GM23338 (cell line): ENCODE results near the gene ANKRD13B. TPM values are rescaled to one million over a fixed set of nuclear protein-coding genes. Genes with fewer than 3 reads are reported as not detected.

ENCODE experiments used
- ATAC-seq: fragments of 200-7000 bp; cut with Tn5 transposase; 3 replicates; pipeline ENCODE4 v1.9.1; 2020
- DNase-seq: peaks from one replicate; pipeline ENCODE4 v3.0.0-alpha.2; 2015; ENCODE audit warnings: low spot score
- H2AFZ ChIP-seq: fragments of 200-600 bp; sonication (generic); 2 replicates; pipeline ENCODE4 v1.8.0; 2016; ENCODE audit warnings: antibody characterized with exemption, mild to moderate bottlenecking, moderate library complexity
- H3F3A ChIP-seq: fragments of 200-600 bp; sonication (generic); replicated peaks from 2 replicates; pipeline ENCODE4 v1.8.0; 2017; ENCODE audit warnings: antibody characterized with exemption, mixed run types, low read depth
- H3K27ac ChIP-seq: fragments of 200-600 bp; sonication (generic); 2 replicates; pipeline ENCODE4 v1.6.1; 2016; ENCODE audit warnings: low read depth
- H3K27me3 ChIP-seq: fragments of 200-600 bp; sonication (generic); 2 replicates; pipeline ENCODE4 v1.8.0; 2016; ENCODE audit warnings: mild to moderate bottlenecking, mixed run types, moderate library complexity; ENCODE audit not compliant: insufficient read depth
- H3K36me3 ChIP-seq: fragments of 200-600 bp; sonication (generic); 2 replicates; pipeline ENCODE4 v1.8.0; 2016; ENCODE audit warnings: mild to moderate bottlenecking; ENCODE audit not compliant: insufficient read depth
- H3K4me1 ChIP-seq: fragments of 200-600 bp; sonication (generic); 2 replicates; pipeline ENCODE4 v1.8.0; 2016; ENCODE audit warnings: mild to moderate bottlenecking, moderate library complexity; ENCODE audit not compliant: insufficient read depth
- H3K4me2 ChIP-seq: fragments of 200-600 bp; sonication (generic); 2 replicates; pipeline ENCODE4 v1.7.1; 2017; ENCODE audit warnings: mixed run types
- H3K4me3 ChIP-seq: fragments of 200-600 bp; sonication (generic); 2 replicates; pipeline ENCODE4 v1.6.1; 2016; ENCODE audit warnings: mixed run types
- H3K79me2 ChIP-seq: fragments of 200-600 bp; sonication (generic); replicated peaks from 2 replicates; pipeline ENCODE4 v1.8.0; 2017; ENCODE audit warnings: mild to moderate bottlenecking; ENCODE audit not compliant: insufficient read depth
- H3K9me2 ChIP-seq: fragments of 200-600 bp; sonication (generic); 2 replicates; pipeline ENCODE4 v1.8.0; 2017; ENCODE audit not compliant: insufficient read depth
- H4K20me1 ChIP-seq: fragments of 200-600 bp; sonication (generic); replicated peaks from 2 replicates; pipeline ENCODE4 v1.8.0; 2017; ENCODE audit warnings: mild to moderate bottlenecking; ENCODE audit not compliant: insufficient read depth
- H3K27ac Mint-ChIP-seq: 2 replicates; pipeline ENCODE4 v1.8.0; 2020; ENCODE audit warnings: inconsistent platforms, mild to moderate bottlenecking, moderate library complexity, mixed read lengths
- H3K27me3 Mint-ChIP-seq: 3 replicates; pipeline ENCODE4 v1.8.0; 2022; ENCODE audit warnings: low read depth, mild to moderate bottlenecking, moderate library complexity, mixed read lengths, inconsistent platforms; ENCODE audit not compliant: insufficient read depth, poor library complexity
- H3K36me3 Mint-ChIP-seq: 3 replicates; pipeline ENCODE4 v1.8.0; 2021; ENCODE audit warnings: low read depth, mild to moderate bottlenecking, inconsistent platforms, moderate library complexity, mixed read lengths
- H3K4me1 Mint-ChIP-seq: 3 replicates; pipeline ENCODE4 v1.8.0; 2020; ENCODE audit warnings: mild to moderate bottlenecking, inconsistent platforms, mixed read lengths
- H3K4me3 Mint-ChIP-seq: 3 replicates; pipeline ENCODE4 v1.8.0; 2021; ENCODE audit warnings: moderate library complexity, mild to moderate bottlenecking, inconsistent platforms, mixed read lengths
- H3K9me3 Mint-ChIP-seq: 3 replicates; pipeline ENCODE4 v1.8.0; 2020; ENCODE audit warnings: moderate library complexity, mild to moderate bottlenecking, inconsistent platforms, mixed read lengths
- CREB1 ChIP-seq: fragments of 250-450 bp; sonication (Bioruptor Pico); IDR thresholded peaks from 2 replicates; pipeline ENCODE4 v1.5.0; 2020; ENCODE audit warnings: low read depth, mild to moderate bottlenecking, moderate library complexity
- EZH2 ChIP-seq: fragments of 200-600 bp; sonication (generic); IDR thresholded peaks from one replicate; pipeline ENCODE4 v1.8.0; 2017; ENCODE audit warnings: antibody characterized with exemption, mild to moderate bottlenecking, low read depth; ENCODE audit not compliant: unreplicated experiment
- EZH2phosphoT487 ChIP-seq: fragments of 200-600 bp; sonication (generic); IDR thresholded peaks from one replicate; pipeline ENCODE4 v1.8.1; 2018; ENCODE audit warnings: antibody characterized with exemption; ENCODE audit not compliant: unreplicated experiment
- JUNB ChIP-seq: IDR thresholded peaks from one replicate; pipeline ENCODE4 v1.6.1; 2016; ENCODE audit warnings: antibody characterized with exemption; ENCODE audit not compliant: unreplicated experiment
- NANOG ChIP-seq: IDR thresholded peaks from 2 replicates; pipeline ENCODE4 v1.6.1; 2016; ENCODE audit warnings: antibody characterized with exemption, borderline replicate concordance
- POLR2AphosphoS5 ChIP-seq: IDR thresholded peaks from 2 replicates; pipeline ENCODE4 v1.6.1; 2016; ENCODE audit warnings: antibody characterized with exemption, low read depth
- STAT1 ChIP-seq: IDR thresholded peaks from one replicate; pipeline ENCODE4 v1.6.1; 2016; ENCODE audit warnings: antibody characterized with exemption; ENCODE audit not compliant: unreplicated experiment
- ZNF114 ChIP-seq: fragments of 250-450 bp; sonication (Bioruptor Pico); IDR thresholded peaks from 2 replicates; pipeline ENCODE4 v1.5.0; 2020; ENCODE audit warnings: mild to moderate bottlenecking, moderate library complexity
- ZNF331 ChIP-seq: fragments of 250-450 bp; sonication (Bioruptor Pico); IDR thresholded peaks from 2 replicates; pipeline ENCODE4 v1.5.0; 2020; ENCODE audit warnings: low read depth, mild to moderate bottlenecking, moderate library complexity
- polyA plus RNA-seq: library from polyadenylated mRNA; unstranded; fragments of >200 nt; fragmentation: Nextera tagmentation; extraction: Ambion mirVana; gene quantifications from 2 replicates; pipeline ENCODE4 v1.2.1, GENCODE V29; 2016
- total RNA-seq: library from RNA; depleted of rRNA; stranded (reverse); fragments of >200 nt; shearing (Covaris generic); gene quantifications from 2 replicates; pipeline ENCODE4 v1.2.3, GENCODE V29; 2014
- TF ChIP-seq, protein P1 (sequence below): IDR thresholded peaks from one replicate; pipeline ENCODE4 v1.6.1; 2018; ENCODE audit warnings: antibody characterized with exemption; ENCODE audit not compliant: unreplicated experiment
- TF ChIP-seq, protein P2 (sequence below): fragments of 250-450 bp; sonication (Bioruptor Pico); IDR thresholded peaks from 2 replicates; pipeline ENCODE4 v1.5.0; 2020; ENCODE audit warnings: mild to moderate bottlenecking, moderate library complexity
- TF ChIP-seq, protein P3 (sequence below), 2 experiments: fragments of 200-600 bp in 1 of 2; sonication (generic) in 1 of 2; conservative IDR thresholded peaks; 2 replicates each; pipeline versions ENCODE4 v1.5.1 to v1.6.1; 2016 to 2017; ENCODE audit warnings: antibody characterized with exemption in 2 of 2, low read depth in 2 of 2, mild to moderate bottlenecking in 2 of 2, moderate library complexity in 1 of 2
- TF ChIP-seq, protein P4 (sequence below): IDR thresholded peaks from 2 replicates; pipeline ENCODE4 v1.6.1; 2016; ENCODE audit warnings: antibody characterized with exemption

Gene ANKRD13B
- total and polyA plus RNA-seq, 2 experiments from 2014 or later: 8.2 to 57.4 TPM

DNA sequence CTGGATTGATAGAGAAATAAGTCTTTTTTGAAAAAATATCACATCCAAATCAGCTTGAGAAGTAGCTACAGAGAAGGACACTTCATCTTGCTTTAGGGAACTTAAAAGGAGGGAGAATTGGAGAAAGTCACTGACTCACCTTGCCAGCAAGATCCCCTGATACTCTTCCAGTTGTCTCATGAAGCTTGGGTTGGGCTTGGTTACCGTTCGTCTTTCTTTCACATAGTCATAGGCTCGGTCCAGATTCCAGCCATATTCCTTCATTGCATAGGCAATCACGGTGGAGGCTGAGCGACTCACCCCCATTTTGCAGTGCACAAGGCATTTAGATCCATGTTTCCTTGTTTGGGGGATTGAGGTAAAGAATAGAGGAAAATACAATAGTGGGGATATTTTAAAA lies 55.1 kb downstream of the ANKRD13B start:
- H3K36me3 Mint-ChIP-seq: no peaks in the 10 kb centered on the region
- Histone ChIP-seq H3K4me3 (no peak overlapping the region), H3K4me1 (peaks cover 2% of the 10 kb centered on the region; the same call in 1 of the 2 replicates), H3K9me2 (no peaks in the 10 kb centered on the region), H3K79me2 (no peaks in the 10 kb centered on the region), H3K27ac (no peak overlapping the region), H3K36me3 (no peaks in the 10 kb centered on the region), H3K4me2 (no peak overlapping the region), H3F3A (no peaks in the 10 kb centered on the region), H3K27me3 (no peaks in the 10 kb centered on the region), H2AFZ (no peak overlapping the region), H4K20me1 (no peaks in the 10 kb centered on the region)
- peaks cover 3% of the 10 kb centered on the region for H3K27me3 Mint-ChIP-seq
- no peaks in the 10 kb centered on the region for H3K9me3 Mint-ChIP-seq
- TF ChIP-seq JUNB (no peak), POLR2AphosphoS5 (no peak), CREB1 (no peak), NANOG (no peak), STAT1 (no peak), EZH2phosphoT487 (no peak), ZNF331 (CRISPR knock-in tag) (no peak), EZH2 (no peak), ZNF114 (CRISPR knock-in tag) (no peak)
- TF ChIP-seq, protein P1, sequence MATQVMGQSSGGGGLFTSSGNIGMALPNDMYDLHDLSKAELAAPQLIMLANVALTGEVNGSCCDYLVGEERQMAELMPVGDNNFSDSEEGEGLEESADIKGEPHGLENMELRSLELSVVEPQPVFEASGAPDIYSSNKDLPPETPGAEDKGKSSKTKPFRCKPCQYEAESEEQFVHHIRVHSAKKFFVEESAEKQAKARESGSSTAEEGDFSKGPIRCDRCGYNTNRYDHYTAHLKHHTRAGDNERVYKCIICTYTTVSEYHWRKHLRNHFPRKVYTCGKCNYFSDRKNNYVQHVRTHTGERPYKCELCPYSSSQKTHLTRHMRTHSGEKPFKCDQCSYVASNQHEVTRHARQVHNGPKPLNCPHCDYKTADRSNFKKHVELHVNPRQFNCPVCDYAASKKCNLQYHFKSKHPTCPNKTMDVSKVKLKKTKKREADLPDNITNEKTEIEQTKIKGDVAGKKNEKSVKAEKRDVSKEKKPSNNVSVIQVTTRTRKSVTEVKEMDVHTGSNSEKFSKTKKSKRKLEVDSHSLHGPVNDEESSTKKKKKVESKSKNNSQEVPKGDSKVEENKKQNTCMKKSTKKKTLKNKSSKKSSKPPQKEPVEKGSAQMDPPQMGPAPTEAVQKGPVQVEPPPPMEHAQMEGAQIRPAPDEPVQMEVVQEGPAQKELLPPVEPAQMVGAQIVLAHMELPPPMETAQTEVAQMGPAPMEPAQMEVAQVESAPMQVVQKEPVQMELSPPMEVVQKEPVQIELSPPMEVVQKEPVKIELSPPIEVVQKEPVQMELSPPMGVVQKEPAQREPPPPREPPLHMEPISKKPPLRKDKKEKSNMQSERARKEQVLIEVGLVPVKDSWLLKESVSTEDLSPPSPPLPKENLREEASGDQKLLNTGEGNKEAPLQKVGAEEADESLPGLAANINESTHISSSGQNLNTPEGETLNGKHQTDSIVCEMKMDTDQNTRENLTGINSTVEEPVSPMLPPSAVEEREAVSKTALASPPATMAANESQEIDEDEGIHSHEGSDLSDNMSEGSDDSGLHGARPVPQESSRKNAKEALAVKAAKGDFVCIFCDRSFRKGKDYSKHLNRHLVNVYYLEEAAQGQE: no peak
- TF ChIP-seq, protein P2, sequence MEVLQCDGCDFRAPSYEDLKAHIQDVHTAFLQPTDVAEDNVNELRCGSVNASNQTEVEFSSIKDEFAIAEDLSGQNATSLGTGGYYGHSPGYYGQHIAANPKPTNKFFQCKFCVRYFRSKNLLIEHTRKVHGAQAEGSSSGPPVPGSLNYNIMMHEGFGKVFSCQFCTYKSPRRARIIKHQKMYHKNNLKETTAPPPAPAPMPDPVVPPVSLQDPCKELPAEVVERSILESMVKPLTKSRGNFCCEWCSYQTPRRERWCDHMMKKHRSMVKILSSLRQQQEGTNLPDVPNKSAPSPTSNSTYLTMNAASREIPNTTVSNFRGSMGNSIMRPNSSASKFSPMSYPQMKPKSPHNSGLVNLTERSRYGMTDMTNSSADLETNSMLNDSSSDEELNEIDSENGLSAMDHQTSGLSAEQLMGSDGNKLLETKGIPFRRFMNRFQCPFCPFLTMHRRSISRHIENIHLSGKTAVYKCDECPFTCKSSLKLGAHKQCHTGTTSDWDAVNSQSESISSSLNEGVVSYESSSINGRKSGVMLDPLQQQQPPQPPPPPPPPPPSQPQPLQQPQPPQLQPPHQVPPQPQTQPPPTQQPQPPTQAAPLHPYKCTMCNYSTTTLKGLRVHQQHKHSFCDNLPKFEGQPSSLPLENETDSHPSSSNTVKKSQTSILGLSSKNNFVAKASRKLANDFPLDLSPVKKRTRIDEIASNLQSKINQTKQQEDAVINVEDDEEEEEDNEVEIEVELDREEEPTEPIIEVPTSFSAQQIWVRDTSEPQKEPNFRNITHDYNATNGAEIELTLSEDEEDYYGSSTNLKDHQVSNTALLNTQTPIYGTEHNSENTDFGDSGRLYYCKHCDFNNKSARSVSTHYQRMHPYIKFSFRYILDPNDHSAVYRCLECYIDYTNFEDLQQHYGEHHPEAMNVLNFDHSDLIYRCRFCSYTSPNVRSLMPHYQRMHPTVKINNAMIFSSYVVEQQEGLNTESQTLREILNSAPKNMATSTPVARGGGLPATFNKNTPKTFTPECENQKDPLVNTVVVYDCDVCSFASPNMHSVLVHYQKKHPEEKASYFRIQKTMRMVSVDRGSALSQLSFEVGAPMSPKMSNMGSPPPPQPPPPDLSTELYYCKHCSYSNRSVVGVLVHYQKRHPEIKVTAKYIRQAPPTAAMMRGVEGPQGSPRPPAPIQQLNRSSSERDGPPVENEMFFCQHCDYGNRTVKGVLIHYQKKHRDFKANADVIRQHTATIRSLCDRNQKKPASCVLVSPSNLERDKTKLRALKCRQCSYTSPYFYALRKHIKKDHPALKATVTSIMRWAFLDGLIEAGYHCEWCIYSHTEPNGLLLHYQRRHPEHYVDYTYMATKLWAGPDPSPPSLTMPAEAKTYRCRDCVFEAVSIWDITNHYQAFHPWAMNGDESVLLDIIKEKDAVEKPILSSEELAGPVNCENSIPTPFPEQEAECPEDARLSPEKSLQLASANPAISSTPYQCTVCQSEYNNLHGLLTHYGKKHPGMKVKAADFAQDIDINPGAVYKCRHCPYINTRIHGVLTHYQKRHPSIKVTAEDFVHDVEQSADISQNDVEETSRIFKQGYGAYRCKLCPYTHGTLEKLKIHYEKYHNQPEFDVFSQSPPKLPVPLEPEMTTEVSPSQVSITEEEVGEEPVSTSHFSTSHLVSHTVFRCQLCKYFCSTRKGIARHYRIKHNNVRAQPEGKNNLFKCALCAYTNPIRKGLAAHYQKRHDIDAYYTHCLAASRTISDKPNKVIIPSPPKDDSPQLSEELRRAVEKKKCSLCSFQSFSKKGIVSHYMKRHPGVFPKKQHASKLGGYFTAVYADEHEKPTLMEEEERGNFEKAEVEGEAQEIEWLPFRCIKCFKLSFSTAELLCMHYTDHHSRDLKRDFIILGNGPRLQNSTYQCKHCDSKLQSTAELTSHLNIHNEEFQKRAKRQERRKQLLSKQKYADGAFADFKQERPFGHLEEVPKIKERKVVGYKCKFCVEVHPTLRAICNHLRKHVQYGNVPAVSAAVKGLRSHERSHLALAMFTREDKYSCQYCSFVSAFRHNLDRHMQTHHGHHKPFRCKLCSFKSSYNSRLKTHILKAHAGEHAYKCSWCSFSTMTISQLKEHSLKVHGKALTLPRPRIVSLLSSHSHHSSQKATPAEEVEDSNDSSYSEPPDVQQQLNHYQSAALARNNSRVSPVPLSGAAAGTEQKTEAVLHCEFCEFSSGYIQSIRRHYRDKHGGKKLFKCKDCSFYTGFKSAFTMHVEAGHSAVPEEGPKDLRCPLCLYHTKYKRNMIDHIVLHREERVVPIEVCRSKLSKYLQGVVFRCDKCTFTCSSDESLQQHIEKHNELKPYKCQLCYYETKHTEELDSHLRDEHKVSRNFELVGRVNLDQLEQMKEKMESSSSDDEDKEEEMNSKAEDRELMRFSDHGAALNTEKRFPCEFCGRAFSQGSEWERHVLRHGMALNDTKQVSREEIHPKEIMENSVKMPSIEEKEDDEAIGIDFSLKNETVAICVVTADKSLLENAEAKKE (CRISPR knock-in tag): no peak
- TF ChIP-seq, protein P3, sequence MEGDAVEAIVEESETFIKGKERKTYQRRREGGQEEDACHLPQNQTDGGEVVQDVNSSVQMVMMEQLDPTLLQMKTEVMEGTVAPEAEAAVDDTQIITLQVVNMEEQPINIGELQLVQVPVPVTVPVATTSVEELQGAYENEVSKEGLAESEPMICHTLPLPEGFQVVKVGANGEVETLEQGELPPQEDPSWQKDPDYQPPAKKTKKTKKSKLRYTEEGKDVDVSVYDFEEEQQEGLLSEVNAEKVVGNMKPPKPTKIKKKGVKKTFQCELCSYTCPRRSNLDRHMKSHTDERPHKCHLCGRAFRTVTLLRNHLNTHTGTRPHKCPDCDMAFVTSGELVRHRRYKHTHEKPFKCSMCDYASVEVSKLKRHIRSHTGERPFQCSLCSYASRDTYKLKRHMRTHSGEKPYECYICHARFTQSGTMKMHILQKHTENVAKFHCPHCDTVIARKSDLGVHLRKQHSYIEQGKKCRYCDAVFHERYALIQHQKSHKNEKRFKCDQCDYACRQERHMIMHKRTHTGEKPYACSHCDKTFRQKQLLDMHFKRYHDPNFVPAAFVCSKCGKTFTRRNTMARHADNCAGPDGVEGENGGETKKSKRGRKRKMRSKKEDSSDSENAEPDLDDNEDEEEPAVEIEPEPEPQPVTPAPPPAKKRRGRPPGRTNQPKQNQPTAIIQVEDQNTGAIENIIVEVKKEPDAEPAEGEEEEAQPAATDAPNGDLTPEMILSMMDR (conservative IDR thresholded peaks at IDR 0.05; ENCODE audit: low read depth in 2 of 2): no peak
- TF ChIP-seq, protein P4, sequence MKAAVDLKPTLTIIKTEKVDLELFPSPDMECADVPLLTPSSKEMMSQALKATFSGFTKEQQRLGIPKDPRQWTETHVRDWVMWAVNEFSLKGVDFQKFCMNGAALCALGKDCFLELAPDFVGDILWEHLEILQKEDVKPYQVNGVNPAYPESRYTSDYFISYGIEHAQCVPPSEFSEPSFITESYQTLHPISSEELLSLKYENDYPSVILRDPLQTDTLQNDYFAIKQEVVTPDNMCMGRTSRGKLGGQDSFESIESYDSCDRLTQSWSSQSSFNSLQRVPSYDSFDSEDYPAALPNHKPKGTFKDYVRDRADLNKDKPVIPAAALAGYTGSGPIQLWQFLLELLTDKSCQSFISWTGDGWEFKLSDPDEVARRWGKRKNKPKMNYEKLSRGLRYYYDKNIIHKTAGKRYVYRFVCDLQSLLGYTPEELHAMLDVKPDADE: no peak
- ATAC-seq: no peak
- no peak overlapping the region for H3K27ac Mint-ChIP-seq
- H3K4me1 Mint-ChIP-seq: 0 out of 3 replicates have a peak, but pooled peaks cover under 1% of the 10 kb centered on the region
- DNase-seq: no peak
- no peak overlapping the region for H3K4me3 Mint-ChIP-seq
